Liver (tissue), 9 donors: ENCODE results near the gene CETN3. TPM values are rescaled to one million over a fixed set of nuclear protein-coding genes. Genes with fewer than 3 reads are reported as not detected.

Source experiments
- DNase-seq: peaks from one replicate; pipeline ENCODE4 v3.0.0-alpha.2; 2017; ENCODE audit warnings: low spot score
- H3K27ac ChIP-seq, 2 donors: one replicate each; pipeline ENCODE4 v1.7.0; 2013; ENCODE audit warnings: inconsistent platforms in 2 of 2, low read length in 2 of 2, control low read depth in 1 of 2, low read depth in 1 of 2, mild to moderate bottlenecking in 1 of 2
- H3K27me3 ChIP-seq, 4 donors: one replicate each; pipeline versions ENCODE4 v1.6.1 to v1.7.0; 2013; ENCODE audit warnings: low read length in 3 of 4, inconsistent platforms in 1 of 4, mild to moderate bottlenecking in 1 of 4, moderate library complexity in 1 of 4; ENCODE audit not compliant: control insufficient read depth in 4 of 4, insufficient read depth in 4 of 4
- H3K36me3 ChIP-seq, 4 donors: one replicate each; pipeline versions ENCODE4 v1.6.1 to v1.7.0; 2013; ENCODE audit warnings: low read length in 3 of 4, mild to moderate bottlenecking in 3 of 4, low read depth in 1 of 4, moderate library complexity in 1 of 4; ENCODE audit not compliant: control insufficient read depth in 4 of 4, insufficient read depth in 3 of 4
- H3K4me1 ChIP-seq, 4 donors: one replicate each; pipeline versions ENCODE4 v1.6.1 to v1.7.0; 2013; ENCODE audit warnings: low read length in 3 of 4, mild to moderate bottlenecking in 3 of 4, moderate library complexity in 1 of 4; ENCODE audit not compliant: control insufficient read depth in 4 of 4, insufficient read depth in 4 of 4
- H3K4me3 ChIP-seq, 3 donors: one replicate each; pipeline versions ENCODE4 v1.6.1 to v1.7.0; 2013; ENCODE audit warnings: low read length in 3 of 3, control low read depth in 1 of 3, low read depth in 1 of 3, mild to moderate bottlenecking in 1 of 3
- H3K9ac ChIP-seq, 2 donors: one replicate each; pipeline ENCODE4 v1.7.0; 2013; ENCODE audit warnings: low read length in 2 of 2, mild to moderate bottlenecking in 2 of 2, moderate library complexity in 2 of 2, control low read depth in 1 of 2, low read depth in 1 of 2
- H3K9me3 ChIP-seq, 4 donors: one replicate each; pipeline versions ENCODE4 v1.6.1 to v1.7.0; 2013; ENCODE audit warnings: low read length in 3 of 4; ENCODE audit not compliant: control insufficient read depth in 4 of 4
- CTCF ChIP-seq: fragments of 150-350 bp; IDR thresholded peaks from 2 replicates; pipeline ENCODE4 v1.5.1; 2017; ENCODE audit warnings: improper control_type of control experiment, low read depth, low read length; ENCODE audit not compliant: missing input control
- FOXA1 ChIP-seq: IDR thresholded peaks from 2 replicates; pipeline ENCODE4 v1.6.1; 2016; ENCODE audit warnings: antibody characterized with exemption
- GABPA ChIP-seq, 2 donors: IDR thresholded peaks in 1 of 2; conservative IDR thresholded peaks in 1 of 2; 2 replicates each; pipeline ENCODE4 v1.6.1; 2016; ENCODE audit warnings: antibody characterized with exemption in 2 of 2, mild to moderate bottlenecking in 1 of 2, moderate library complexity in 1 of 2
- HNF4A ChIP-seq, 2 donors: conservative IDR thresholded peaks; 2 replicates each; pipeline ENCODE4 v1.6.1; 2016; ENCODE audit warnings: antibody characterized with exemption in 2 of 2, mild to moderate bottlenecking in 2 of 2
- HNF4G ChIP-seq: IDR thresholded peaks from 2 replicates; pipeline ENCODE4 v1.6.1; 2016; ENCODE audit warnings: antibody characterized with exemption
- JUND ChIP-seq, 2 donors: IDR thresholded peaks; 2 replicates each; pipeline ENCODE4 v1.6.1; 2016; ENCODE audit warnings: antibody characterized with exemption in 2 of 2
- NR2F2 ChIP-seq: IDR thresholded peaks from 2 replicates; pipeline ENCODE4 v1.6.1; 2016; ENCODE audit warnings: antibody characterized with exemption
- RAD21 ChIP-seq, 2 donors: IDR thresholded peaks; 2 replicates each; pipeline ENCODE4 v1.6.1; 2016; ENCODE audit warnings: antibody characterized with exemption in 2 of 2, mild to moderate bottlenecking in 2 of 2
- RXRA ChIP-seq, 2 donors: IDR thresholded peaks; 2 replicates each; pipeline ENCODE4 v1.6.1; 2017 to 2018; ENCODE audit warnings: antibody characterized with exemption in 2 of 2, mild to moderate bottlenecking in 1 of 2
- TAF1 ChIP-seq: conservative IDR thresholded peaks from 2 replicates; pipeline ENCODE4 v1.6.1; 2016; ENCODE audit warnings: antibody characterized with exemption, mild to moderate bottlenecking
- WGBS: extraction: QIAGEN DNeasy Blood & Tissue Kit; methylation state at CpG from one replicate; pipeline ENCODE4 v1.1.7; 2013; 5-methylcytosine and 5-hydroxymethylcytosine counted together
- polyA plus RNA-seq, 2 donors: library from polyadenylated mRNA; stranded (reverse) in 1 of 2; unstranded in 1 of 2; fragments of 200-250 nt in 1 of 2; fragments of >200 nt in 1 of 2; fragmentation: Nextera tagmentation in 1 of 2; extraction: Ambion mirVana in 1 of 2; gene quantifications; one replicate each; pipeline versions ENCODE4 v1.2.1 to v1.2.3, GENCODE V29; 2013 to 2015
- total RNA-seq, 2 donors: library from RNA; depleted of rRNA; stranded (reverse); fragments of >200 nt; gene quantifications; one replicate each; pipeline ENCODE4 v1.2.3, GENCODE V29; 2014
- TF ChIP-seq, protein P1 (sequence below): IDR thresholded peaks from 2 replicates; pipeline ENCODE4 v1.6.1; 2016; ENCODE audit warnings: antibody characterized with exemption, mild to moderate bottlenecking
- TF ChIP-seq, protein P2 (sequence below): IDR thresholded peaks from 2 replicates; pipeline ENCODE4 v1.6.1; 2016; ENCODE audit warnings: antibody characterized with exemption
- TF ChIP-seq, protein P3 (sequence below): IDR thresholded peaks from 2 replicates; pipeline ENCODE4 v1.6.1; 2016; ENCODE audit warnings: antibody characterized with exemption
- donor health status: healthy.
- donor health status: healthy.
- donor health status: healthy.
- donor health status: healthy.
- donor health status: healthy.

CETN3 gene
- total and polyA plus RNA-seq, 4 donors, result 2.8 to 9.4 (median 6.9) TPM

DNA sequence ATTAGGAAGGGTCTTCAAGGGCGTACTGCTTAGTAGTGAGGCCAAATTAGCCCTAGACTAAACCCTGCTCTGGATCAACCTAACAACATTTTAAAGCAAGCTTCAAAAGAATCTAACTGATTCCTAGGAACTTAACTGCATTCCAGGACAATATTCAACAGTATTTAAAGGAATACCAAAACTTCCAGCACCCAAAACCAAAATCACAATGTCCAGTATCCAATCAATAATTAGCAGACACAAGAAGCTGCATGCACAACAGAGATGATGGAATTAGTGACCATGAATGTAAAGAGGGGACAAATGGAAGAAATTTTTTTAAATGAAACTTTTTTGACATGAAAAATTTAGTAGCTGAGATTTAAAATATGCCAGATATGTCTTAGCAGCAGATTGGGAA lies 53.9 kb downstream of the CETN3 start:
- Histone ChIP-seq H3K27me3 (no peaks in the 10 kb centered on the region), H3K36me3 (no peaks in the 10 kb centered on the region), H3K4me3 (no peak overlapping the region), H3K9ac (no peak overlapping the region), H3K4me1 (no peaks in the 10 kb centered on the region), H3K9me3 (no peaks in the 10 kb centered on the region), H3K27ac (no peak overlapping the region)
- no peak for DNase-seq
- TF ChIP-seq TAF1 (no peak), NR2F2 (no peak), RXRA (IDR thresholded peaks at IDR 0.05) (no peak), RAD21 (IDR thresholded peaks at IDR 0.05) (no peak), GABPA (IDR thresholded peaks at IDR 0.05 in 1 of 2, conservative IDR thresholded peaks at IDR 0.05 in 1 of 2) (no peak), HNF4A (conservative IDR thresholded peaks at IDR 0.05) (no peak), JUND (IDR thresholded peaks at IDR 0.05) (no peak), FOXA1 (no peak)
- TF ChIP-seq, protein P1, sequence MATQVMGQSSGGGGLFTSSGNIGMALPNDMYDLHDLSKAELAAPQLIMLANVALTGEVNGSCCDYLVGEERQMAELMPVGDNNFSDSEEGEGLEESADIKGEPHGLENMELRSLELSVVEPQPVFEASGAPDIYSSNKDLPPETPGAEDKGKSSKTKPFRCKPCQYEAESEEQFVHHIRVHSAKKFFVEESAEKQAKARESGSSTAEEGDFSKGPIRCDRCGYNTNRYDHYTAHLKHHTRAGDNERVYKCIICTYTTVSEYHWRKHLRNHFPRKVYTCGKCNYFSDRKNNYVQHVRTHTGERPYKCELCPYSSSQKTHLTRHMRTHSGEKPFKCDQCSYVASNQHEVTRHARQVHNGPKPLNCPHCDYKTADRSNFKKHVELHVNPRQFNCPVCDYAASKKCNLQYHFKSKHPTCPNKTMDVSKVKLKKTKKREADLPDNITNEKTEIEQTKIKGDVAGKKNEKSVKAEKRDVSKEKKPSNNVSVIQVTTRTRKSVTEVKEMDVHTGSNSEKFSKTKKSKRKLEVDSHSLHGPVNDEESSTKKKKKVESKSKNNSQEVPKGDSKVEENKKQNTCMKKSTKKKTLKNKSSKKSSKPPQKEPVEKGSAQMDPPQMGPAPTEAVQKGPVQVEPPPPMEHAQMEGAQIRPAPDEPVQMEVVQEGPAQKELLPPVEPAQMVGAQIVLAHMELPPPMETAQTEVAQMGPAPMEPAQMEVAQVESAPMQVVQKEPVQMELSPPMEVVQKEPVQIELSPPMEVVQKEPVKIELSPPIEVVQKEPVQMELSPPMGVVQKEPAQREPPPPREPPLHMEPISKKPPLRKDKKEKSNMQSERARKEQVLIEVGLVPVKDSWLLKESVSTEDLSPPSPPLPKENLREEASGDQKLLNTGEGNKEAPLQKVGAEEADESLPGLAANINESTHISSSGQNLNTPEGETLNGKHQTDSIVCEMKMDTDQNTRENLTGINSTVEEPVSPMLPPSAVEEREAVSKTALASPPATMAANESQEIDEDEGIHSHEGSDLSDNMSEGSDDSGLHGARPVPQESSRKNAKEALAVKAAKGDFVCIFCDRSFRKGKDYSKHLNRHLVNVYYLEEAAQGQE, result no peak
- TF ChIP-seq, protein P2, sequence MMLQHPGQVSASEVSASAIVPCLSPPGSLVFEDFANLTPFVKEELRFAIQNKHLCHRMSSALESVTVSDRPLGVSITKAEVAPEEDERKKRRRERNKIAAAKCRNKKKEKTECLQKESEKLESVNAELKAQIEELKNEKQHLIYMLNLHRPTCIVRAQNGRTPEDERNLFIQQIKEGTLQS, result no peak
- 94% methylated on average over 1 of the region's 1 CpG for WGBS

GRCh38 chr5:90353254-90353653 lies 56.3 kb downstream of the CETN3 start:
- Histone ChIP-seq H3K9ac (no peak overlapping the region), H3K27me3 (no peaks in the 10 kb centered on the region), H3K4me3 (no peak overlapping the region), H3K27ac (no peak overlapping the region), H3K36me3 (no peaks in the 10 kb centered on the region), H3K9me3 (no peaks in the 10 kb centered on the region), H3K4me1 (no peaks in the 10 kb centered on the region)
- no peak for TF ChIP-seq HNF4A (conservative IDR thresholded peaks at IDR 0.05)
- no peak for TF ChIP-seq CTCF
- TF ChIP-seq NR2F2, result no peak
- TF ChIP-seq, protein P3, sequence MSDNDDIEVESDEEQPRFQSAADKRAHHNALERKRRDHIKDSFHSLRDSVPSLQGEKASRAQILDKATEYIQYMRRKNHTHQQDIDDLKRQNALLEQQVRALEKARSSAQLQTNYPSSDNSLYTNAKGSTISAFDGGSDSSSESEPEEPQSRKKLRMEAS, result no peak
- TF ChIP-seq, protein P2, result no peak
- TF ChIP-seq, protein P1, result no peak
- no peak for TF ChIP-seq HNF4G
- 73% methylated on average over 3 of the region's 3 CpGs for WGBS
- DNase-seq, result no peak
